ENCODE data around the gene SMARCA4. TPM values are rescaled to one million over a fixed set of nuclear protein-coding genes. Genes with fewer than 3 reads are reported as not detected.

The SMARCA4 gene
- total and polyA plus RNA-seq, 2 experiments from 2014 or later = 177 to 336 TPM

DNA sequence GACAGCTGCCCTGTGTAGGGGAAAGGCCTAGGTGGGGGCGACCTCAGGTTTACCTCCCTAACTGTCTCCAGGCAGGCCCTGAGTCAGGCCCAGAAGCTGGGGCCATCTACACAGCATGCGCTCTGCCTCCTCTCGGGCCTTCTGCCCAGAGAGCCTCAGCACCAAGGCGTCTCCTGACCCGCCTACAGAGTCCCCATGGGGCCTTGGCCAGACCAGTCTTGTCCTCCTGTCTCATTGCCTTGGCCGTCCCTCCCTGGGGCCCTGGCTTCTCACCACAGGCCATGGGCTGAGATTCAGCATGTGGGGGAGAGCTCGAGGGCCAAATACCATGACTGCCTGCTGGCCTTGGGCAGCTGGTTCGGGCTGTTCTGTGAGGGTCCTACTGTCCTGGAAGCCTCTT lies 59.0 kb downstream of the SMARCA4 start:
- Mint-ChIP-seq H3K27ac (no peak overlapping the region), H3K9me3 (no peaks in the 10 kb centered on the region), H3K4me3 (no peak overlapping the region), H3K36me3 (ENCODE audit: low read depth) (peaks cover 89% of the 10 kb centered on the region), H3K27me3 (ENCODE audit: insufficient read depth, low read depth, poor library complexity) (peaks cover 17% of the 10 kb centered on the region), H3K4me1 (no peaks in the 10 kb centered on the region; the same call in 2 of the 3 replicates)
- Histone ChIP-seq H3K4me1 (ENCODE audit: insufficient read depth) (no peaks in the 10 kb centered on the region), H3K4me3 (no peak overlapping the region), H3K27ac (ENCODE audit: low read depth) (no peak overlapping the region), H4K20me1 (replicated peaks; ENCODE audit: insufficient read depth) (no peaks in the 10 kb centered on the region; the same call in none of the 2 replicates), H2AFZ (no peak overlapping the region), H3K79me2 (replicated peaks; ENCODE audit: insufficient read depth) (peaks cover 4% of the 10 kb centered on the region; the same call in 1 of the 2 replicates), H3F3A (replicated peaks; ENCODE audit: low read depth) (peaks cover 18% of the 10 kb centered on the region; the same call in 1 of the 2 replicates), H3K36me3 (ENCODE audit: insufficient read depth) (peaks cover 44% of the 10 kb centered on the region), H3K4me2 (no peak overlapping the region), H3K27me3 (ENCODE audit: insufficient read depth) (no peaks in the 10 kb centered on the region), H3K9me2 (ENCODE audit: insufficient read depth) (no peaks in the 10 kb centered on the region)
- TF ChIP-seq NANOG (IDR thresholded peaks at IDR 0.05; ENCODE audit: borderline replicate concordance) (no peak), ZNF114 (CRISPR knock-in tag; IDR thresholded peaks at IDR 0.05) (no peak), POLR2AphosphoS5 (IDR thresholded peaks at IDR 0.05; ENCODE audit: low read depth) (no peak), ZNF462 (CRISPR knock-in tag; IDR thresholded peaks at IDR 0.05) (no peak), JUNB (IDR thresholded peaks at IDR 0.05; ENCODE audit: unreplicated experiment) (no peak), CREB1 (CRISPR knock-in tag; IDR thresholded peaks at IDR 0.05; ENCODE audit: low read depth) (no peak), ZNF331 (CRISPR knock-in tag; IDR thresholded peaks at IDR 0.05; ENCODE audit: low read depth) (no peak), STAT1 (IDR thresholded peaks at IDR 0.05; ENCODE audit: unreplicated experiment) (no peak), ETS1 (IDR thresholded peaks at IDR 0.05) (no peak), EZH2 (IDR thresholded peaks at IDR 0.05; ENCODE audit: low read depth, unreplicated experiment) (no peak), EZH2phosphoT487 (IDR thresholded peaks at IDR 0.05; ENCODE audit: unreplicated experiment) (no peak), CTCF (conservative IDR thresholded peaks at IDR 0.05; ENCODE audit: low read depth in 2 of 2) (no peak)
- TF ChIP-seq, protein P1, sequence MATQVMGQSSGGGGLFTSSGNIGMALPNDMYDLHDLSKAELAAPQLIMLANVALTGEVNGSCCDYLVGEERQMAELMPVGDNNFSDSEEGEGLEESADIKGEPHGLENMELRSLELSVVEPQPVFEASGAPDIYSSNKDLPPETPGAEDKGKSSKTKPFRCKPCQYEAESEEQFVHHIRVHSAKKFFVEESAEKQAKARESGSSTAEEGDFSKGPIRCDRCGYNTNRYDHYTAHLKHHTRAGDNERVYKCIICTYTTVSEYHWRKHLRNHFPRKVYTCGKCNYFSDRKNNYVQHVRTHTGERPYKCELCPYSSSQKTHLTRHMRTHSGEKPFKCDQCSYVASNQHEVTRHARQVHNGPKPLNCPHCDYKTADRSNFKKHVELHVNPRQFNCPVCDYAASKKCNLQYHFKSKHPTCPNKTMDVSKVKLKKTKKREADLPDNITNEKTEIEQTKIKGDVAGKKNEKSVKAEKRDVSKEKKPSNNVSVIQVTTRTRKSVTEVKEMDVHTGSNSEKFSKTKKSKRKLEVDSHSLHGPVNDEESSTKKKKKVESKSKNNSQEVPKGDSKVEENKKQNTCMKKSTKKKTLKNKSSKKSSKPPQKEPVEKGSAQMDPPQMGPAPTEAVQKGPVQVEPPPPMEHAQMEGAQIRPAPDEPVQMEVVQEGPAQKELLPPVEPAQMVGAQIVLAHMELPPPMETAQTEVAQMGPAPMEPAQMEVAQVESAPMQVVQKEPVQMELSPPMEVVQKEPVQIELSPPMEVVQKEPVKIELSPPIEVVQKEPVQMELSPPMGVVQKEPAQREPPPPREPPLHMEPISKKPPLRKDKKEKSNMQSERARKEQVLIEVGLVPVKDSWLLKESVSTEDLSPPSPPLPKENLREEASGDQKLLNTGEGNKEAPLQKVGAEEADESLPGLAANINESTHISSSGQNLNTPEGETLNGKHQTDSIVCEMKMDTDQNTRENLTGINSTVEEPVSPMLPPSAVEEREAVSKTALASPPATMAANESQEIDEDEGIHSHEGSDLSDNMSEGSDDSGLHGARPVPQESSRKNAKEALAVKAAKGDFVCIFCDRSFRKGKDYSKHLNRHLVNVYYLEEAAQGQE (IDR thresholded peaks at IDR 0.05; ENCODE audit: unreplicated experiment) = no peak
- DNase-seq (ENCODE audit: low spot score) = no peak
- no peak for ATAC-seq

Data from GM23338 (cell line).